K562 (cell line): ENCODE results near the gene TBX1. TPM values are rescaled to one million over a fixed set of nuclear protein-coding genes. Genes with fewer than 3 reads are reported as not detected.

Source experiments
- BCLAF1 ChIP-seq, 2 experiments: fragments of 450-650 bp in 1 of 2; IDR thresholded peaks; 2 replicates each; pipeline ENCODE4 v1.6.1; 2011 to 2017; ENCODE audit warnings: low read depth in 2 of 2, antibody characterized with exemption in 1 of 2, borderline replicate concordance in 1 of 2, low read length in 1 of 2, mild to moderate bottlenecking in 1 of 2, mixed read lengths in 1 of 2; ENCODE audit not compliant: control insufficient read depth in 1 of 2
- BDP1 ChIP-seq: IDR thresholded peaks from 3 replicates; pipeline ENCODE4 v1.6.1; 2011; ENCODE audit not compliant: insufficient read length, insufficient read depth
- BRD9 ChIP-seq: fragments of 450-650 bp; IDR thresholded peaks from 2 replicates; pipeline ENCODE4 v1.6.1; 2018; ENCODE audit warnings: low read depth; ENCODE audit not compliant: partially characterized antibody
- CBX3 ChIP-seq, 2 experiments: IDR thresholded peaks; 1 replicate in 1 of 2; 2 replicates in 1 of 2; pipeline ENCODE4 v1.6.1; 2012; ENCODE audit warnings: inconsistent platforms in 2 of 2, low read length in 2 of 2, borderline replicate concordance in 1 of 2, control low read depth in 1 of 2
- POLR3G ChIP-seq: IDR thresholded peaks from 2 replicates; pipeline ENCODE4 v1.6.1; 2011; ENCODE audit not compliant: insufficient read length, insufficient replicate concordance; ENCODE audit errors: extremely low read depth
- RAD51 ChIP-seq: fragments of 450-650 bp; IDR thresholded peaks from 2 replicates; pipeline ENCODE4 v1.7.1; 2016; ENCODE audit warnings: low read depth, mild to moderate bottlenecking, borderline replicate concordance
- RB1 ChIP-seq: fragments of 450-650 bp; IDR thresholded peaks from 2 replicates; pipeline ENCODE4 v1.6.1; 2017; ENCODE audit warnings: low read depth, mild to moderate bottlenecking
- RBM34 ChIP-seq: fragments of 200-400 bp; formaldehyde crosslinking; IDR thresholded peaks from 2 replicates; pipeline ENCODE4 v1.6.1; 2018; ENCODE audit warnings: low read length, borderline replicate concordance; ENCODE audit not compliant: insufficient read depth
- SMARCA5 ChIP-seq: fragments of 450-650 bp; IDR thresholded peaks from 2 replicates; pipeline ENCODE4 v1.6.1; 2016
- TGIF2 ChIP-seq: sonication (generic); formaldehyde crosslinking; IDR thresholded peaks from 2 replicates; pipeline ENCODE4 v1.8.1; 2022; ENCODE audit warnings: mild to moderate bottlenecking, missing genetic modification reagents, moderate library complexity
- ZKSCAN8 ChIP-seq: fragments of 200-800 bp; sonication (Bioruptor generic); IDR thresholded peaks from 2 replicates; pipeline ENCODE4 v1.6.1; 2016; ENCODE audit warnings: missing genetic modification characterization, missing compliant biosample characterization
- polyA plus RNA-seq, 8 experiments: library from polyadenylated mRNA; depleted of rRNA in 4 of 8; stranded (reverse) in 5 of 8; unstranded in 3 of 8; fragments of >200 nt; fragmentation: Nextera tagmentation in 2 of 8; fragmentation: Illumina TruSeq in 1 of 8; extraction: Ambion mirVana in 2 of 8; extraction: Trizol in 1 of 8; gene quantifications; 2 replicates each; pipeline versions ENCODE4 v1.2.1 to v1.2.3, GENCODE V29; 2011 to 2014; ENCODE audit warnings: inconsistent platforms in 1 of 8, missing spikeins in 1 of 8
- total RNA-seq, 7 experiments: library from RNA; depleted of rRNA in 6 of 7; stranded (reverse); fragments of >200 nt in 6 of 7; fragmentation: Illumina TruSeq in 2 of 7; extraction: Trizol in 2 of 7; gene quantifications; 2 replicates each; pipeline versions ENCODE4 v1.2.1 to v1.2.3, GENCODE V29; 2011 to 2021; ENCODE audit warnings: low replicate concordance in 1 of 7
- TF ChIP-seq, protein P1 (sequence below), 2 experiments: fragments of 450-650 bp; IDR thresholded peaks; 2 replicates each; pipeline ENCODE4 v1.6.1; 2016

TBX1 gene
- total and polyA plus RNA-seq, 9 of the 15 experiments (the other 6 are each of a cell fraction or from before 2014, with no cell fraction given), result 0.07 to 35.0 (median 3.9) TPM

DNA sequence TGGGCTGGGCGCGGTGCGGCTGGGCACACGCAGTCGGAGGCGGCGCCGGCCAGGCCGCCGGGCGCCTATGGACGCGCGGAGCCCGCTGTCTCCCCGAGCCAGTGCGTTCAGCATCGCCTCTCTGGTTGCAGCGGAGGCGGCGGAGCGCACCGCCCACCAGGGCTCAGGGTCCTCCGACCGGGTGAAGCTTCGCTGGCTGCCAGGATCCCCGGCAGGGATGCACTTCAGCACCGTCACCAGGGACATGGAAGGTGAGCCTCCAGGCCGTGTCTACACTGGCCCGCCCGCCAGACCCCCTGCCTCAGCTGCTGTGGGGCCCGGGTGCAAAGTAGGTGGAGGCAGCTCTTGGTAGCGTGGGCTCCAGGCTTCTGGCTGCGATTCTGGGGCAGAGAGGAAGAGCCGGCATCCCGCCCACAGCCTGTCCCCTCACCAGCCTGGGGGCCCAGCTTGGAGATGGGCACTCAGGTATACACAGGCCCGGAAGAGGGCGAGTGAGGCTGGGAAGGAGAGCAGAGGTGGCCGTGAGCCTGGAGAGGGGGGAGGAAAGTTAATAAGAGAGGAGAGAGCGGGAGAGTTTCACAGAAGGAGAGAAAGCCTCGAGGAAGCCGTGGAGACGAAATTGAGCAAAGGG, 1.0 kb upstream of the TBX1 start (continued):
- TF ChIP-seq, protein P1, sequence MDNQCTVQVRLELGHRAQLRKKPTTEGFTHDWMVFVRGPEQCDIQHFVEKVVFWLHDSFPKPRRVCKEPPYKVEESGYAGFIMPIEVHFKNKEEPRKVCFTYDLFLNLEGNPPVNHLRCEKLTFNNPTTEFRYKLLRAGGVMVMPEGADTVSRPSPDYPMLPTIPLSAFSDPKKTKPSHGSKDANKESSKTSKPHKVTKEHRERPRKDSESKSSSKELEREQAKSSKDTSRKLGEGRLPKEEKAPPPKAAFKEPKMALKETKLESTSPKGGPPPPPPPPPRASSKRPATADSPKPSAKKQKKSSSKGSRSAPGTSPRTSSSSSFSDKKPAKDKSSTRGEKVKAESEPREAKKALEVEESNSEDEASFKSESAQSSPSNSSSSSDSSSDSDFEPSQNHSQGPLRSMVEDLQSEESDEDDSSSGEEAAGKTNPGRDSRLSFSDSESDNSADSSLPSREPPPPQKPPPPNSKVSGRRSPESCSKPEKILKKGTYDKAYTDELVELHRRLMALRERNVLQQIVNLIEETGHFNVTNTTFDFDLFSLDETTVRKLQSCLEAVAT (IDR thresholded peaks at IDR 0.05), result no peak
- TF ChIP-seq ZKSCAN8 (CRISPR knock-in tag) (no peak), RB1 (peak; percentile 53; the same call in 1 of the 2 replicates), SMARCA5 (no peak), CBX3 (IDR thresholded peaks at IDR 0.05; ENCODE audit: borderline replicate concordance in 1 of 2, low read length in 2 of 2) (no peak), TGIF2 (CRISPR knock-in tag) (no peak), BRD9 (no peak), BCLAF1 (IDR thresholded peaks at IDR 0.05; ENCODE audit: borderline replicate concordance in 1 of 2, control insufficient read depth in 1 of 2, low read depth in 2 of 2, low read length in 1 of 2) (no peak), BDP1 (no peak), RBM34 (no peak), RAD51 (no peak), POLR3G (no peak)
- TF ChIP-seq, all 486 proteins: peak for 30
